Measurements from ENCODE around the gene PREX1. TPM values are rescaled to one million over a fixed set of nuclear protein-coding genes. Genes with fewer than 3 reads are reported as not detected.

The PREX1 gene
- total and polyA plus RNA-seq, 2 donors (not counting 3 experiments of a cell fraction or from before 2014, with no cell fraction given): 51.3 to 72.9 TPM

- no peaks in the 10 kb centered on the region for H3K27me3 ChIP-seq (ENCODE audit: control insufficient read depth in 2 of 2, insufficient read depth in 2 of 2, low read length in 2 of 2)
- FAIRE-seq (no peak), DNase-seq (ENCODE audit: low read depth, low spot score) (peak; percentile 84)
- peaks cover 84% of the 10 kb centered on the region for H3K79me2 ChIP-seq (ENCODE audit: control insufficient read depth, insufficient read depth, low read length)
- dilution Hi-C loops (cut with MboI; ENCODE audit: extremely low pct_ligation_motif_present, low sequenced_read_pairs): no loop called here
- peak overlapping the region; percentile 89 for H3K4me2 ChIP-seq (ENCODE audit: insufficient read depth, low read length)
- H4K20me1 ChIP-seq (replicated peaks; ENCODE audit: control insufficient read depth, extremely low read depth, insufficient read depth, low read length): no peaks in the 10 kb centered on the region
- TF ChIP-seq EZH2 (IDR thresholded peaks at IDR 0.05; ENCODE audit: borderline replicate concordance, low read depth, low read length, severe bottlenecking) (no peak), POLR2AphosphoS5 (IDR thresholded peaks at IDR 0.05; ENCODE audit: insufficient read depth, low read depth, low read length) (no peak), MYC (IDR thresholded peaks at IDR 0.05; ENCODE audit: low read depth, low read length) (no peak), GATA2 (IDR thresholded peaks at IDR 0.05; ENCODE audit: insufficient read depth, insufficient read length, low read depth, low read length) (no peak)
- no peak overlapping the region for H2AFZ ChIP-seq (ENCODE audit: low read depth, low read length)
- no peak overlapping the region for H3K4me3 ChIP-seq (replicated peaks in 1 of 3; ENCODE audit: insufficient read depth in 1 of 3, low read depth in 1 of 3, low read length in 3 of 3)
- H3K4me1 ChIP-seq (ENCODE audit: control insufficient read depth, extremely low read depth, insufficient read depth, low read length): peaks cover 41% of the 10 kb centered on the region
- H3K9me3 ChIP-seq (replicated peaks; ENCODE audit: control insufficient read depth, insufficient read depth, low read length): no peaks in the 10 kb centered on the region
- intact Hi-C loops (cut with micrococcal nuclease): no loop called here
- peak overlapping the region; percentile 67 for H3K27ac ChIP-seq (ENCODE audit: insufficient read depth, low read depth, low read length)
- BruUV-seq (replicated peaks): no TSS peak
- no peaks in the 10 kb centered on the region for H3K9me1 ChIP-seq (replicated peaks; ENCODE audit: control insufficient read depth, extremely low read depth, insufficient read depth, low read length)
- POLR2A ChIA-PET: no interaction called here
- H3K9ac ChIP-seq (replicated peaks; ENCODE audit: extremely low read depth, insufficient read depth, low read length): no peak overlapping the region
- peaks cover 0 to 12% of the 10 kb centered on the region in 2 experiments for H3K36me3 ChIP-seq (ENCODE audit: control insufficient read depth in 2 of 2, extremely low read depth in 1 of 2, insufficient read depth in 2 of 2, low read length in 2 of 2)
- CTCF ChIA-PET: interaction anchor here (1.0 to 1.8 kb wide), 3 partner anchors 9 to 166 kb away, joined by 3 to 5 read pairs (median 4); no protein-coding TSS in a partner anchor
These were observed 4.3 kb downstream of the PREX1 start for GRCh38 chr20:48823476-48823875.

DNA sequence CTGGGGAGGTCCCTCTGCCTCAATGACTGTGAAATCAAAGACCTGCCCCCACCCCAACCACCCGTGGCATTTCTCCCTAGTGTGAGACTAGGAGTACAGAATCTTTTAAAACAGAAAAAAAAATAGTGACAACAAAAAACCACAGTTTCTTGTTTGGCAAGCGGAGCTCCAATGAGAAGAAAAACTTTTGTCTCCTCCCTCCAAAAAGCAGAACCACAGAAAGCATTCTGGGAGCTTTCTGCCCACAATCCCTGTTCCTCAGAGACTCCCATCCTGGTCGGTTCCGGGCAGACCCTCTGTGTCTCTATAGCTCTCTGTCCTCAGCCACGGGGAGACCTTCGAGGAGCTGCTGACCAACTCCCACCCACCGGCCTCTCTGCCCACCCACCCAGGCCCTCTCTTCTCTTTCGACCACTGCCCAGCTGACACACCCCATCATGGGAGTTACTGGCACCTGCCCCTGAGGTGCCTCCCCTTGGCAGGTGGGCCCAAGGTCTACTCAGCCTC, 4.9 kb downstream of the PREX1 start:
- H3K9me1 ChIP-seq (replicated peaks; ENCODE audit: control insufficient read depth, extremely low read depth, insufficient read depth, low read length): no peaks in the 10 kb centered on the region
- intact Hi-C loops (cut with micrococcal nuclease) (no loop called here), dilution Hi-C loops (cut with MboI; ENCODE audit: extremely low pct_ligation_motif_present, low sequenced_read_pairs) (no loop called here)
- no TSS peak for BruUV-seq (replicated peaks)
- H3K4me2 ChIP-seq (ENCODE audit: insufficient read depth, low read length): no peak overlapping the region
- peaks cover 47% of the 10 kb centered on the region for H3K4me1 ChIP-seq (ENCODE audit: control insufficient read depth, extremely low read depth, insufficient read depth, low read length)
- ChIA-PET CTCF (interaction anchor here (1.0 to 1.8 kb wide), 3 partner anchors 9 to 165 kb away, joined by 3 to 5 read pairs (median 4); no protein-coding TSS in a partner anchor), POLR2A (no interaction called here)
- peak overlapping the region; percentile 67 for H3K27ac ChIP-seq (ENCODE audit: insufficient read depth, low read depth, low read length)
- DNase-seq (ENCODE audit: low read depth, low spot score) (no peak), FAIRE-seq (no peak)
- H3K36me3 ChIP-seq (ENCODE audit: control insufficient read depth in 2 of 2, extremely low read depth in 1 of 2, insufficient read depth in 2 of 2, low read length in 2 of 2): peaks cover 0 to 12% of the 10 kb centered on the region in 2 experiments
- TF ChIP-seq CTCF (IDR thresholded peaks at IDR 0.05; ENCODE audit: extremely low read depth in 1 of 2, insufficient read depth in 1 of 2, low read depth in 1 of 2, low read length in 2 of 2) (no peak), FOS (IDR thresholded peaks at IDR 0.05; ENCODE audit: borderline replicate concordance, insufficient read depth, low read length) (no peak), MYC (IDR thresholded peaks at IDR 0.05; ENCODE audit: low read depth, low read length) (no peak), JUN (IDR thresholded peaks at IDR 0.05; ENCODE audit: borderline replicate concordance, insufficient read depth, insufficient read length, low read depth) (no peak), GATA2 (IDR thresholded peaks at IDR 0.05; ENCODE audit: insufficient read depth, insufficient read length, low read depth, low read length) (no peak), POLR2A (IDR thresholded peaks at IDR 0.05; ENCODE audit: low read depth, low read length) (no peak), POLR2AphosphoS5 (IDR thresholded peaks at IDR 0.05; ENCODE audit: insufficient read depth, low read depth, low read length) (no peak), EZH2 (IDR thresholded peaks at IDR 0.05; ENCODE audit: borderline replicate concordance, low read depth, low read length, severe bottlenecking) (no peak)
- TF ChIP-seq, protein P1, sequence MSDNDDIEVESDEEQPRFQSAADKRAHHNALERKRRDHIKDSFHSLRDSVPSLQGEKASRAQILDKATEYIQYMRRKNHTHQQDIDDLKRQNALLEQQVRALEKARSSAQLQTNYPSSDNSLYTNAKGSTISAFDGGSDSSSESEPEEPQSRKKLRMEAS (IDR thresholded peaks at IDR 0.05; ENCODE audit: insufficient read depth, insufficient read length): no peak
- H4K20me1 ChIP-seq (replicated peaks; ENCODE audit: control insufficient read depth, extremely low read depth, insufficient read depth, low read length): no peaks in the 10 kb centered on the region
- no peaks in the 10 kb centered on the region for H3K9me3 ChIP-seq (replicated peaks; ENCODE audit: control insufficient read depth, insufficient read depth, low read length)
- H3K27me3 ChIP-seq (ENCODE audit: control insufficient read depth in 2 of 2, insufficient read depth in 2 of 2, low read length in 2 of 2): no peaks in the 10 kb centered on the region
- H2AFZ ChIP-seq (ENCODE audit: low read depth, low read length): no peak overlapping the region
- H3K4me3 ChIP-seq (replicated peaks in 1 of 3; ENCODE audit: insufficient read depth in 1 of 3, low read depth in 1 of 3, low read length in 3 of 3): no peak overlapping the region
- H3K9ac ChIP-seq (replicated peaks; ENCODE audit: extremely low read depth, insufficient read depth, low read length): no peak overlapping the region
- peaks cover 89% of the 10 kb centered on the region for H3K79me2 ChIP-seq (ENCODE audit: control insufficient read depth, insufficient read depth, low read length)
